SU-DHL-6 (cell line): ENCODE data around the gene NCAPD3.
"Not testable (repeated sequence)": the region's sequence is repeated elsewhere in the genome, so short reads cannot be mapped to it uniquely, and the experiment has no call there.

ENCODE experiments used
- H2AFZ ChIP-seq: fragments of 200-600 bp; sonication (generic); 2 replicates; pipeline ENCODE4 v1.6.1; 2014; ENCODE audit warnings: low read depth, mild to moderate bottlenecking, moderate library complexity, mixed read lengths, antibody characterized with exemption, low read length; ENCODE audit not compliant: severe bottlenecking
- H3F3A ChIP-seq: fragments of 200-600 bp; shearing (Covaris generic); 2 replicates; pipeline ENCODE4 v1.6.0; 2016; ENCODE audit warnings: antibody characterized with exemption, mild to moderate bottlenecking; ENCODE audit not compliant: insufficient read depth
- H3K27ac ChIP-seq: fragments of 200-600 bp; sonication (generic); 2 replicates; pipeline ENCODE4 v1.5.1; 2016; ENCODE audit warnings: low read depth, mild to moderate bottlenecking, low read length, moderate library complexity, mixed read lengths
- H3K27me3 ChIP-seq: fragments of 200-600 bp; sonication (generic), shearing (Covaris generic); 2 replicates; pipeline ENCODE4 v1.6.0; 2014; ENCODE audit warnings: mild to moderate bottlenecking, low read length
- H3K36me3 ChIP-seq: fragments of 200-600 bp; sonication (generic); 2 replicates; pipeline ENCODE4 v1.6.1; 2014; ENCODE audit warnings: mild to moderate bottlenecking, low read length, mixed read lengths
- H3K4me2 ChIP-seq: fragments of 300-600, 200-600 bp; shearing (Covaris generic), sonication (generic); 2 replicates; pipeline ENCODE4 v1.6.0; 2014; ENCODE audit warnings: low read length, low read depth, mild to moderate bottlenecking; ENCODE audit not compliant: poor library complexity, severe bottlenecking
- H3K4me3 ChIP-seq: fragments of 200-600 bp; sonication (generic); 2 replicates; pipeline ENCODE4 v1.5.1; 2014; ENCODE audit warnings: antibody characterized with exemption, low read length, mild to moderate bottlenecking, mixed read lengths; ENCODE audit not compliant: insufficient read depth, poor library complexity, severe bottlenecking
- H3K79me2 ChIP-seq: fragments of 200-600 bp; sonication (generic); 2 replicates; pipeline ENCODE4 v1.6.1; 2014; ENCODE audit warnings: mild to moderate bottlenecking, low read length, moderate library complexity; ENCODE audit not compliant: insufficient read depth
- H3K9ac ChIP-seq: fragments of 200-600 bp; sonication (generic); 2 replicates; pipeline ENCODE4 v1.7.0; 2014; ENCODE audit warnings: mild to moderate bottlenecking, low read length
- H3K9me2 ChIP-seq: fragments of 200-600 bp; sonication (generic); replicated peaks from 2 replicates; pipeline ENCODE4 v1.6.1; 2014; ENCODE audit warnings: low read length; ENCODE audit not compliant: insufficient read depth
- H3K9me3 ChIP-seq: fragments of 200-600 bp; sonication (generic); 2 replicates; pipeline ENCODE4 v1.6.1; 2014; ENCODE audit warnings: low read length, mixed read lengths; ENCODE audit not compliant: insufficient read depth
- H4K20me1 ChIP-seq: fragments of 200-600 bp; sonication (generic); 2 replicates; pipeline ENCODE4 v1.6.1; 2014; ENCODE audit warnings: low read depth, mild to moderate bottlenecking, antibody characterized with exemption, low read length, moderate library complexity, mixed read lengths
- EZH2phosphoT487 ChIP-seq: fragments of 200-600 bp; sonication (generic), shearing (Covaris generic); conservative IDR thresholded peaks from 2 replicates; pipeline ENCODE4 v1.6.1; 2018; ENCODE audit warnings: mild to moderate bottlenecking, antibody characterized with exemption, low read length, moderate library complexity, mixed read lengths
- TF ChIP-seq, protein P1 (sequence below): fragments of 200-600 bp; sonication (generic); IDR thresholded peaks from one replicate; pipeline ENCODE4 v1.5.1; 2017; ENCODE audit warnings: antibody characterized with exemption, mild to moderate bottlenecking, low read length, moderate library complexity; ENCODE audit not compliant: insufficient read depth, poor library complexity, severe bottlenecking

Gene NCAPD3

DNA sequence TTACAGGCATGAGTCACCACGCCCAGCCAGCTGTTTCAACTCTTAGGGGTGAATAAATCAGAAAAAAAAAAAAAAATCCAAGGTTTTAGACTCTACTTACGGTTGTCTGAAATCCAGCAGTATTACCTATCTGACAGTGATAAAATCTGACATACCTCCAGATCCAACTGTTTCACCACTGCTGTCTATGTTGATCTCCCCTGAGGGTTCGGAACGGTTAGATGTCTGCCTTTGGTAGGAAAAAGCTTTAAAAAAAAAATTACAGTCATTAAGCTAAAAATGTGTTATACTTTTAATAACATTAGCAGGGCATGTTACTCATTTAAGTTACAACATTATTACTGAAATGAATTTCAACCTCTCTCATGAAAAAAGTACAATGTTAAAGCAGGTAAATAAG, 21.1 kb downstream of the NCAPD3 start:
- H2AFZ ChIP-seq: no peak overlapping the region
- TF ChIP-seq EZH2phosphoT487: no peak
- TF ChIP-seq, protein P1, sequence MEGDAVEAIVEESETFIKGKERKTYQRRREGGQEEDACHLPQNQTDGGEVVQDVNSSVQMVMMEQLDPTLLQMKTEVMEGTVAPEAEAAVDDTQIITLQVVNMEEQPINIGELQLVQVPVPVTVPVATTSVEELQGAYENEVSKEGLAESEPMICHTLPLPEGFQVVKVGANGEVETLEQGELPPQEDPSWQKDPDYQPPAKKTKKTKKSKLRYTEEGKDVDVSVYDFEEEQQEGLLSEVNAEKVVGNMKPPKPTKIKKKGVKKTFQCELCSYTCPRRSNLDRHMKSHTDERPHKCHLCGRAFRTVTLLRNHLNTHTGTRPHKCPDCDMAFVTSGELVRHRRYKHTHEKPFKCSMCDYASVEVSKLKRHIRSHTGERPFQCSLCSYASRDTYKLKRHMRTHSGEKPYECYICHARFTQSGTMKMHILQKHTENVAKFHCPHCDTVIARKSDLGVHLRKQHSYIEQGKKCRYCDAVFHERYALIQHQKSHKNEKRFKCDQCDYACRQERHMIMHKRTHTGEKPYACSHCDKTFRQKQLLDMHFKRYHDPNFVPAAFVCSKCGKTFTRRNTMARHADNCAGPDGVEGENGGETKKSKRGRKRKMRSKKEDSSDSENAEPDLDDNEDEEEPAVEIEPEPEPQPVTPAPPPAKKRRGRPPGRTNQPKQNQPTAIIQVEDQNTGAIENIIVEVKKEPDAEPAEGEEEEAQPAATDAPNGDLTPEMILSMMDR: no peak
- H3K4me3 ChIP-seq: no peak overlapping the region
- H3F3A ChIP-seq: no peaks in the 10 kb centered on the region
- 0 out of 2 replicates have a peak, but pooled peaks cover 3% of the 10 kb centered on the region for H3K36me3 ChIP-seq
- H3K9ac ChIP-seq: no peak overlapping the region
- H3K9me2 ChIP-seq: no peaks in the 10 kb centered on the region
- no peak overlapping the region for H3K4me2 ChIP-seq
- H3K27ac ChIP-seq: no peak overlapping the region
- H4K20me1 ChIP-seq: no peaks in the 10 kb centered on the region
- H3K79me2 ChIP-seq: no peaks in the 10 kb centered on the region
- no peaks in the 10 kb centered on the region for H3K9me3 ChIP-seq
- no peaks in the 10 kb centered on the region for H3K27me3 ChIP-seq

DNA sequence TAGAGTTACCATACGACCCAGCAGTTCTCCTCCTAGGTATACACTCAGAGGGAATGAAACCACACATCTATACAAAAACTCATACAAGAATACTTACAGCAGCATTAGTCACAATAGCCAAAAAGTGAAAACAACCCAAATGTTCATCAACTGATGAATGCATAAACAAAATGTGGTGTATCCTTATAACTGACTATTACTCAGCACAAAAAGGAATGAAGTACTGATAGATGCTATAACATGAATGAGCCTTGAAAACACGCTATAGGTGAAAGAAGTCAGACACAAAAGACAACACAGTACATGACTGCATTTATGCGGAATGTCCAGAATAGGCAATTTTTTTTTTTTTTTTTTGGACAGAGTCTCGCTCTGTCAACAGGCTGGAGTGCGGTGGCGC, 23.1 kb downstream of the NCAPD3 start:
- Histone ChIP-seq H3F3A (no peaks in the 10 kb centered on the region), H2AFZ (no peak overlapping the region), H3K27ac (no peak overlapping the region), H3K9ac (no peak overlapping the region), H3K27me3 (no peaks in the 10 kb centered on the region), H3K4me2 (no peak overlapping the region), H4K20me1 (no peaks in the 10 kb centered on the region), H3K9me3 (no peaks in the 10 kb centered on the region), H3K79me2 (no peaks in the 10 kb centered on the region), H3K4me3 (no peak overlapping the region), H3K36me3 (0 out of 2 replicates have a peak, but pooled peaks cover 3% of the 10 kb centered on the region), H3K9me2 (no peaks in the 10 kb centered on the region)
- no peak for TF ChIP-seq EZH2phosphoT487
- TF ChIP-seq, protein P1: no peak

DNA sequence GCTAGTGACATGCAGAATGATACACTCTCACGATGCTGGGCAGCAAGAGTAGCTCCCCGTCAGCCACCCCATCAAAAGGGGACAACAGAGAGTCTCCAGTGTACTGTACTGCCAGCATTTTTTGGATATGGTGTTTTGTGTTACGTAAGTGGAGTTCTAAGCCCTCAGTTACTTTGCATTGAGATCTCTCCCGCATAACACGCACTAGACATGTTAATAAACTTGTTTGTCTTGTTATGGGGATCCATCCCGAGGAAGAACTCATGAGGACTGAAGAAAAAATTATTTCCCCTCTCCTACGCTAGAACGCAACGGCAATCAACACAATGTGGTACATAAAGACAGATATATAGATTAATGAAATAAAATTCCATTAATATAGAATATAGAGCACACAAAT, 24.2 kb downstream of the NCAPD3 start:
- Histone ChIP-seq H3K27me3 (no peaks in the 10 kb centered on the region), H3K27ac (no peak overlapping the region), H4K20me1 (no peaks in the 10 kb centered on the region), H2AFZ (no peak overlapping the region), H3K9me3 (no peaks in the 10 kb centered on the region), H3K79me2 (no peaks in the 10 kb centered on the region), H3F3A (no peaks in the 10 kb centered on the region), H3K9ac (no peak overlapping the region), H3K36me3 (0 out of 2 replicates have a peak, but pooled peaks cover 3% of the 10 kb centered on the region), H3K9me2 (no peaks in the 10 kb centered on the region), H3K4me2 (no peak overlapping the region), H3K4me3 (no peak overlapping the region)
- no peak for TF ChIP-seq EZH2phosphoT487
- TF ChIP-seq, protein P1: no peak

DNA sequence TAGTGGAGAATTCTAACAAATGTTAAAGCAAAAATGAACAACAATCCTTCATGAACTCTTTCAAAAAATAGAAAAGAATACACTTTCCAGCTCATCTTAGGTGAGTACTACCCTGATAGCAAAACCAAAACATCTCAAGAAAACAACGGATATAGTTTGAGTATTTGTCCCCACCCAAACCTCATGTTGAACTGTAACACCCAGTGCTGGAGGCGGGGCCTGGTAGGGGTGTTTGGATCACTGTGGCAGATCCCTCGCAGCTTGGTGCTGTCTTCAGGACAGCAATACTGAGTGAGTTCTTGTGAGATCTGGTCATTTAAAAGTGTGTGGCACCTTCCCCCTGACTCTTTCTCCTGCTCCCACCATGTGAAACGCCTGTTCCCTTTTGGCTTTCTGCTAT, 27.0 kb downstream of the NCAPD3 start:
- Histone ChIP-seq H3K27me3 (no peaks in the 10 kb centered on the region), H3K27ac (no peak overlapping the region), H3K9me3 (no peaks in the 10 kb centered on the region), H2AFZ (no peak overlapping the region), H3K9me2 (no peaks in the 10 kb centered on the region), H3K9ac (no peak overlapping the region), H3K79me2 (no peaks in the 10 kb centered on the region), H3K4me2 (no peak overlapping the region), H3F3A (no peaks in the 10 kb centered on the region), H3K36me3 (peaks cover 4% of the 10 kb centered on the region; the same call in 1 of the 2 replicates), H3K4me3 (no peak overlapping the region), H4K20me1 (no peaks in the 10 kb centered on the region)
- TF ChIP-seq, protein P1: no peak
- TF ChIP-seq EZH2phosphoT487: no peak

DNA sequence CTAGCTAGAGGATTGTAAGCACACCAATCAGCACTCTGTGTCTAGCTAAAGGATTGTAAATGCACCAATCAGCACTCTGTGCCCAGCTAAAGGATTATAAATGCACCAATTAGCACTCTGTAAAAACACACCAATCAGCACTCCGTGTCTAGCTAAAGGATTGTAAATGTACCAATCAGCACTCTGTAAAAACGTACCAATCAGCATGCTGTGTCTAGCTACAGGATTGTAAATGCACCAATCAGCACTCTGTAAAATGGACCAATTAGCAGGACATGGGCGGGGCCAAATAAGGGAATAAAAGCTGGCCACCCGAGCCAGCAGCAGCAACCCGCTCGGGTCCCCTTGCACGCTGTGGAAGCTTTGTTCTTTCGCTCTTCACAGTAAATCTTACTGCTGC, 35.7 kb downstream of the NCAPD3 start:
- not testable (repeated sequence) for H3K9me2 ChIP-seq, H3K9ac ChIP-seq, H3K9me3 ChIP-seq, H3K27me3 ChIP-seq, H3K79me2 ChIP-seq, H3K27ac ChIP-seq, H3F3A ChIP-seq, H3K4me3 ChIP-seq, H3K4me2 ChIP-seq, H4K20me1 ChIP-seq, H2AFZ ChIP-seq
- peaks cover 23% of the 10 kb centered on the region; the same call in 1 of the 2 replicates for H3K36me3 ChIP-seq
